Bronchial epithelial cell (primary cell): ENCODE results near the gene SLC22A17. TPM values are rescaled to one million over a fixed set of nuclear protein-coding genes. Genes with fewer than 3 reads are reported as not detected.
"Not testable (repeated sequence)": the region's sequence is repeated elsewhere in the genome, so short reads cannot be mapped to it uniquely, and the experiment has no call there.

Source experiments
- DNase-seq: peaks from one replicate; pipeline ENCODE4 v3.0.0-alpha.2; 2010; ENCODE audit warnings: low read depth
- FAIRE-seq: peaks from 2 replicates; lab custom pipeline; 2011; peaks lifted over from hg19 to GRCh38; lab: Jason Lieb, UNC
- H3K27me3 ChIP-seq: 2 replicates; pipeline ENCODE4 v1.5.1; 2011; ENCODE audit warnings: low read length; ENCODE audit not compliant: control insufficient read depth, insufficient read depth
- H3K36me3 ChIP-seq: 2 replicates; pipeline ENCODE4 v1.5.1; 2011; ENCODE audit warnings: low read length; ENCODE audit not compliant: control insufficient read depth, insufficient read depth
- H3K4me3 ChIP-seq: 2 replicates; pipeline ENCODE4 v1.5.1; 2011; ENCODE audit warnings: mild to moderate bottlenecking, low read depth, low read length, control low read depth
- CTCF ChIP-seq: IDR thresholded peaks from 2 replicates; pipeline ENCODE4 v1.5.1; 2011; ENCODE audit warnings: mild to moderate bottlenecking, moderate library complexity, low read length, control low read depth, inconsistent platforms; ENCODE audit not compliant: insufficient read depth, severe bottlenecking
- total RNA-seq: library from RNA; depleted of rRNA; stranded (reverse); fragments of >200 nt; gene quantifications from 2 replicates; pipeline ENCODE4 v1.2.1, GENCODE V29; 2014

The SLC22A17 gene
- total RNA-seq: 0.79 and 0.90 TPM in 2 replicates

GRCh38 chr14:23352506-23353432, at the start of gene SLC22A17:
SLC22A17 (minus strand) TSS chr14:23352887.
- Histone ChIP-seq H3K4me3 (peak within 1 kb of the TSS; percentile 38), H3K27me3 (peaks cover 4% of the 10 kb centered on the region), H3K36me3 (no peaks in the 10 kb centered on the region)
- no peak for FAIRE-seq
- peak; percentile 21 for TF ChIP-seq CTCF
- peak; percentile 65 for DNase-seq

- Histone ChIP-seq H3K36me3 (no peaks in the 10 kb centered on the region), H3K4me3 (no peak overlapping the region), H3K27me3 (no peaks in the 10 kb centered on the region)
- DNase-seq: no peak
- no peak for FAIRE-seq
- no peak for TF ChIP-seq CTCF
These were observed 48.6 kb upstream of the SLC22A17 start for GRCh38 chr14:23401291-23401690.

- not testable (repeated sequence) for H3K36me3 ChIP-seq, H3K4me3 ChIP-seq, DNase-seq, H3K27me3 ChIP-seq
- peak; percentile 89 for FAIRE-seq
These were observed 47.9 kb upstream of the SLC22A17 start for GRCh38 chr14:23400496-23401149.

- FAIRE-seq (no peak), DNase-seq (no peak)
- H3K27me3 ChIP-seq: no peaks in the 10 kb centered on the region
- no peak overlapping the region for H3K4me3 ChIP-seq
- no peak for TF ChIP-seq CTCF
- H3K36me3 ChIP-seq: no peaks in the 10 kb centered on the region
These were observed 46.9 kb upstream of the SLC22A17 start for GRCh38 chr14:23399591-23399990.

GRCh38 chr14:23399136-23399535, 46.4 kb upstream of the SLC22A17 start:
- TF ChIP-seq CTCF: no peak
- no peak for FAIRE-seq
- H3K4me3 ChIP-seq: no peak overlapping the region
- H3K27me3 ChIP-seq: no peaks in the 10 kb centered on the region
- DNase-seq: no peak
- no peaks in the 10 kb centered on the region for H3K36me3 ChIP-seq

GRCh38 chr14:23398348-23398747, 45.7 kb upstream of the SLC22A17 start:
- Histone ChIP-seq H3K4me3 (no peak overlapping the region), H3K36me3 (no peaks in the 10 kb centered on the region), H3K27me3 (no peaks in the 10 kb centered on the region)
- TF ChIP-seq CTCF: no peak
- no peak for FAIRE-seq
- DNase-seq: no peak
